T-cell (primary cell): ENCODE data around the gene CC2D2A. TPM values are rescaled to one million over a fixed set of nuclear protein-coding genes. Genes with fewer than 3 reads are reported as not detected.
"Not testable (repeated sequence)": the region's sequence is repeated elsewhere in the genome, so short reads cannot be mapped to it uniquely, and the experiment has no call there.

ENCODE experiments used
- ATAC-seq, 4 experiments: fragments of 200-7000 bp in 3 of 4; fragments of 150-1000 bp in 1 of 4; cut with Tn5 transposase; replicated peaks in 1 of 4; 1 replicate in 3 of 4; 2 replicates in 1 of 4; pipeline ENCODE4 v1.10.0; 2021; ENCODE audit warnings: moderate library complexity in 3 of 4, mild to moderate bottlenecking in 2 of 4, moderate number of reproducible peaks in 1 of 4
- CTCF ChIA-PET, 2 donors: fragments of 300-600 bp; sonication (Branson Sonifier 250); formaldehyde crosslinking; loops; one replicate each; lab custom pipeline; 2022; ENCODE audit warnings: antibody characterized with exemption in 2 of 2; lab: Charles Lee
- POLR2A ChIA-PET, 2 donors: fragments of 300-600 bp; sonication (Branson Sonifier 250); formaldehyde crosslinking; loops; one replicate each; lab custom pipeline; 2022; ENCODE audit warnings: antibody characterized with exemption in 2 of 2; lab: Charles Lee
- DNase-seq, 35 experiments: peaks; one replicate each; pipeline versions ENCODE4 v3.0.0 to v3.0.0-alpha.2; 2013 to 2023
- H3K27ac ChIP-seq: one replicate; pipeline ENCODE4 v1.5.1; 2013; ENCODE audit warnings: low read length
- H3K27me3 ChIP-seq, 2 experiments: replicated peaks in 1 of 2; 1 replicate in 1 of 2; 2 replicates in 1 of 2; pipeline versions ENCODE4 v1.6.1 to v1.7.0; 2013; ENCODE audit warnings: low read length in 1 of 2, mixed read lengths in 1 of 2; ENCODE audit not compliant: control insufficient read depth in 2 of 2, insufficient read depth in 2 of 2; ENCODE audit errors: extremely low read depth in 1 of 2
- H3K36me3 ChIP-seq, 2 donors: 1 replicate in 1 of 2; 2 replicates in 1 of 2; pipeline versions ENCODE4 v1.6.1 to v1.7.0; 2013; ENCODE audit warnings: low read length in 1 of 2; ENCODE audit not compliant: control insufficient read depth in 2 of 2, insufficient read depth in 1 of 2; ENCODE audit errors: extremely low read depth in 1 of 2
- H3K4me1 ChIP-seq, 2 experiments: 1 replicate in 1 of 2; 2 replicates in 1 of 2; pipeline versions ENCODE4 v1.6.1 to v1.7.0; 2013; ENCODE audit warnings: low read length in 2 of 2, mixed read lengths in 1 of 2; ENCODE audit not compliant: insufficient read depth in 2 of 2, control insufficient read depth in 1 of 2; ENCODE audit errors: extremely low read depth in 1 of 2
- H3K4me3 ChIP-seq, 2 donors: 1 replicate in 1 of 2; 2 replicates in 1 of 2; pipeline versions ENCODE4 v1.5.1 to v1.7.0; 2013; ENCODE audit warnings: mild to moderate bottlenecking in 2 of 2, low read length in 1 of 2, moderate library complexity in 1 of 2; ENCODE audit not compliant: control insufficient read depth in 1 of 2; ENCODE audit errors: extremely low read depth in 1 of 2
- H3K9me3 ChIP-seq: 2 replicates; pipeline ENCODE4 v1.7.0; 2013
- H3K27ac Mint-ChIP-seq, 2 donors: one replicate each; pipeline ENCODE4 v1.8.0; 2020 to 2021; ENCODE audit warnings: mild to moderate bottlenecking in 2 of 2, mixed read lengths in 2 of 2
- H3K27me3 Mint-ChIP-seq, 2 donors: one replicate each; pipeline ENCODE4 v1.8.0; 2021 to 2022; ENCODE audit warnings: mixed read lengths in 2 of 2
- H3K36me3 Mint-ChIP-seq: one replicate; pipeline ENCODE4 v1.8.0; 2021; ENCODE audit warnings: mixed read lengths
- H3K4me1 Mint-ChIP-seq, 3 donors: one replicate each; pipeline ENCODE4 v1.8.0; 2020 to 2022; ENCODE audit warnings: mixed read lengths in 3 of 3, mild to moderate bottlenecking in 1 of 3
- H3K4me3 Mint-ChIP-seq, 3 donors: one replicate each; pipeline ENCODE4 v1.8.0; 2020 to 2022; ENCODE audit warnings: mild to moderate bottlenecking in 3 of 3, mixed read lengths in 3 of 3, moderate library complexity in 3 of 3
- H3K9me3 Mint-ChIP-seq, 3 donors: one replicate each; pipeline ENCODE4 v1.8.0; 2020 to 2022; ENCODE audit warnings: mixed read lengths in 3 of 3
- WGBS: methylation state at CpG from one replicate; pipeline ENCODE4 v1.1.5; 2013; ENCODE audit warnings: missing lambda C conversion rate; ENCODE audit not compliant: insufficient coverage; 5-methylcytosine and 5-hydroxymethylcytosine counted together
- total RNA-seq, 35 experiments: library from RNA in 6 of 35; stranded (reverse) in 6 of 35; fragments of 120-200 nt in 1 of 35; gene quantifications; one replicate each; pipeline versions ENCODE4 v1.2.1 to v1.2.4 and lab custom pipeline; 2013 to 2026

The CC2D2A gene
- total RNA-seq, 5 donors from 2014 or later (not counting 1 experiment from before 2014, with no cell fraction given) = 0.16 to 1.1 (median 0.40) TPM

GRCh38 chr4:15513545-15513944 lies 43.9 kb downstream of the CC2D2A start:
- no peak for DNase-seq
- no peak for ATAC-seq
- H3K36me3 ChIP-seq = no peaks in the 10 kb centered on the region
- Mint-ChIP-seq H3K4me1 (no peaks in the 10 kb centered on the region), H3K27me3 (no peaks in the 10 kb centered on the region), H3K36me3 (peaks cover 40% of the 10 kb centered on the region), H3K27ac (no peak overlapping the region), H3K4me3 (no peak overlapping the region), H3K9me3 (peaks cover 0 to 4% (median 0%) of the 10 kb centered on the region in 3 donors)
- no peak overlapping the region for H3K4me3 ChIP-seq
- no peaks in the 10 kb centered on the region for H3K27me3 ChIP-seq
- H3K9me3 ChIP-seq = no peaks in the 10 kb centered on the region
- H3K27ac ChIP-seq = no peak overlapping the region
- 59% methylated on average over 2 of the region's 3 CpGs for WGBS
- H3K4me1 ChIP-seq = peaks cover 0 to 2% of the 10 kb centered on the region in 2 experiments
- CTCF ChIA-PET = no interaction called here
- POLR2A ChIA-PET = interaction anchor here in 1 of 2 donors (0.6 kb wide), 1 partner anchor 9 kb away, joined by 3 read pairs; no protein-coding TSS in a partner anchor

- Histone ChIP-seq H3K4me3 (no peak overlapping the region), H3K36me3 (no peaks in the 10 kb centered on the region), H3K9me3 (no peaks in the 10 kb centered on the region), H3K4me1 (peaks cover 0 to 2% of the 10 kb centered on the region in 2 experiments), H3K27me3 (no peaks in the 10 kb centered on the region), H3K27ac (no peak overlapping the region)
- Mint-ChIP-seq H3K27ac (no peak overlapping the region), H3K9me3 (peaks cover 0 to 8% (median 0%) of the 10 kb centered on the region in 3 donors), H3K4me3 (no peak overlapping the region), H3K36me3 (peaks cover 45% of the 10 kb centered on the region), H3K4me1 (no peaks in the 10 kb centered on the region), H3K27me3 (no peaks in the 10 kb centered on the region)
- ChIA-PET CTCF (no interaction called here), POLR2A (no interaction called here)
- no CpG with 5 or more reads among the region's 4 CpGs for WGBS
- ATAC-seq (no peak), DNase-seq (no peak)
Measured at GRCh38 chr4:15515106-15515505, 45.4 kb downstream of the CC2D2A start.

GRCh38 chr4:15516494-15516893 lies 46.8 kb downstream of the CC2D2A start:
- ATAC-seq (no peak), DNase-seq (no peak)
- CTCF ChIA-PET = no interaction called here
- peaks cover 0 to 8% (median 0%) of the 10 kb centered on the region in 3 donors for H3K9me3 Mint-ChIP-seq
- H3K27ac ChIP-seq = no peak overlapping the region
- H3K4me3 ChIP-seq = no peak overlapping the region
- H3K27me3 ChIP-seq = no peaks in the 10 kb centered on the region
- H3K4me3 Mint-ChIP-seq = no peak overlapping the region
- peaks cover 39% of the 10 kb centered on the region for H3K36me3 Mint-ChIP-seq
- no peaks in the 10 kb centered on the region for H3K4me1 Mint-ChIP-seq
- POLR2A ChIA-PET = no interaction called here
- H3K9me3 ChIP-seq = no peaks in the 10 kb centered on the region
- WGBS = no CpG with 5 or more reads among the region's 3 CpGs
- H3K27me3 Mint-ChIP-seq = no peaks in the 10 kb centered on the region
- no peaks in the 10 kb centered on the region for H3K36me3 ChIP-seq
- peaks cover 0 to 2% of the 10 kb centered on the region in 2 experiments for H3K4me1 ChIP-seq
- no peak overlapping the region for H3K27ac Mint-ChIP-seq

- no CpG with 5 or more reads among the region's 4 CpGs for WGBS
Measured at GRCh38 chr4:15517681-15518080, 48.0 kb downstream of the CC2D2A start.

GRCh38 chr4:15521442-15522039 lies 51.9 kb downstream of the CC2D2A start:
- Mint-ChIP-seq H3K27me3 (no peaks in the 10 kb centered on the region), H3K4me1 (no peaks in the 10 kb centered on the region), H3K27ac (no peak overlapping the region), H3K9me3 (peaks cover 0 to 8% (median 0%) of the 10 kb centered on the region in 3 donors), H3K36me3 (peaks cover 28% of the 10 kb centered on the region), H3K4me3 (no peak overlapping the region)
- 93% methylated on average over 2 of the region's 4 CpGs for WGBS
- no peak overlapping the region for H3K27ac ChIP-seq
- DNase-seq = no peak
- ChIA-PET POLR2A (no interaction called here), CTCF (no interaction called here)
- H3K4me3 ChIP-seq = no peak overlapping the region
- no peaks in the 10 kb centered on the region for H3K36me3 ChIP-seq
- no peaks in the 10 kb centered on the region for H3K27me3 ChIP-seq
- no peak for ATAC-seq
- H3K4me1 ChIP-seq = no peaks in the 10 kb centered on the region
- H3K9me3 ChIP-seq = no peaks in the 10 kb centered on the region

More at GRCh38 chr4:15517681-15518080, 48.0 kb downstream of the CC2D2A start:
- H3K27me3 ChIP-seq, H3K9me3 ChIP-seq, H3K36me3 ChIP-seq, H3K4me1 Mint-ChIP-seq, H3K4me1 ChIP-seq, ATAC-seq, H3K27ac Mint-ChIP-seq, H3K27ac ChIP-seq, POLR2A ChIA-PET, CTCF ChIA-PET, H3K9me3 Mint-ChIP-seq, DNase-seq, H3K4me3 ChIP-seq, H3K27me3 Mint-ChIP-seq, H3K4me3 Mint-ChIP-seq: not testable (repeated sequence)
- peaks cover 29% of the 10 kb centered on the region for H3K36me3 Mint-ChIP-seq

- Mint-ChIP-seq H3K4me3 (no peak overlapping the region), H3K4me1 (no peaks in the 10 kb centered on the region), H3K27me3 (no peaks in the 10 kb centered on the region), H3K36me3 (peaks cover 12% of the 10 kb centered on the region), H3K9me3 (no peaks in the 10 kb centered on the region), H3K27ac (no peak overlapping the region)
- no CpG with 5 or more reads among the region's 2 CpGs for WGBS
- ATAC-seq = no peak
- Histone ChIP-seq H3K4me1 (no peaks in the 10 kb centered on the region), H3K27ac (no peak overlapping the region), H3K9me3 (no peaks in the 10 kb centered on the region), H3K4me3 (no peak overlapping the region), H3K27me3 (no peaks in the 10 kb centered on the region), H3K36me3 (no peaks in the 10 kb centered on the region)
- ChIA-PET CTCF (no interaction called here), POLR2A (no interaction called here)
- no peak for DNase-seq
Measured at GRCh38 chr4:15525080-15525479, 55.4 kb downstream of the CC2D2A start.
